GM19239 (cell line): ENCODE measurements around the gene DHX40.
A peak's percentile ranks its signal among the peaks of the same experiment; 100 is the strongest.
"Not testable (repeated sequence)": the region's sequence is repeated elsewhere in the genome, so short reads cannot be mapped to it uniquely, and the experiment has no call there.

ENCODE experiments used
- DNase-seq: peaks from one replicate; pipeline ENCODE4 v3.0.0; 2011; ENCODE audit warnings: low spot score; ENCODE audit not compliant: insufficient read length
- FAIRE-seq: peaks from 2 replicates; lab custom pipeline; 2011; peaks lifted over from hg19 to GRCh38; lab: Jason Lieb, UNC

The DHX40 gene

GRCh38 chr17:59565171-59565958 is at the start of gene DHX40:
Gene DHX40 (plus strand): TSS chr17:59565610. CDS start chr17:59565672, 62 bp downstream.
- DNase-seq (peak; percentile 81), FAIRE-seq (peak; percentile 94)

GRCh38 chr17:59516451-59516850 is 49.0 kb upstream of the DHX40 start:
- DNase-seq (no peak), FAIRE-seq (no peak)

- no peak for FAIRE-seq
Observed at GRCh38 chr17:59519132-59519531, 46.3 kb upstream of the DHX40 start.

GRCh38 chr17:59520251-59520650 is 45.2 kb upstream of the DHX40 start:
- no peak for DNase-seq
- no peak for FAIRE-seq

More at GRCh38 chr17:59519132-59519531, 46.3 kb upstream of the DHX40 start:
- no peak for DNase-seq

GRCh38 chr17:59521465-59522126 is 43.8 kb upstream of the DHX40 start:
- DNase-seq (peak; percentile 56), FAIRE-seq (peak; percentile 91)

- DNase-seq, FAIRE-seq: not testable (repeated sequence)
Observed at GRCh38 chr17:59524930-59525329, 40.5 kb upstream of the DHX40 start.

GRCh38 chr17:59525668-59526067 is 39.7 kb upstream of the DHX40 start:
- FAIRE-seq (no peak), DNase-seq (no peak)

GRCh38 chr17:59526451-59526850 is 39.0 kb upstream of the DHX40 start:
- FAIRE-seq: no peak
- DNase-seq: no peak

- FAIRE-seq (no peak), DNase-seq (no peak)
Observed at GRCh38 chr17:59527325-59527917, 38.0 kb upstream of the DHX40 start.

- DNase-seq: no peak
- no peak for FAIRE-seq
Observed at GRCh38 chr17:59527931-59528330, 37.5 kb upstream of the DHX40 start.

- DNase-seq: no peak
- FAIRE-seq: no peak
Observed at GRCh38 chr17:59530531-59530930, 34.9 kb upstream of the DHX40 start.

GRCh38 chr17:59533694-59534093 is 31.7 kb upstream of the DHX40 start:
- FAIRE-seq (no peak), DNase-seq (no peak)

GRCh38 chr17:59534583-59534982 is 30.8 kb upstream of the DHX40 start:
- FAIRE-seq (no peak), DNase-seq (no peak)

GRCh38 chr17:59538195-59538909 is 27.1 kb upstream of the DHX40 start:
- no peak for FAIRE-seq
- DNase-seq: no peak

- no peak for FAIRE-seq
- no peak for DNase-seq
Observed at GRCh38 chr17:59542960-59543635, 22.3 kb upstream of the DHX40 start.

- FAIRE-seq (no peak), DNase-seq (no peak)
Observed at GRCh38 chr17:59545942-59546341, 19.5 kb upstream of the DHX40 start.

- FAIRE-seq (no peak), DNase-seq (no peak)
Observed at GRCh38 chr17:59547131-59547915, 18.1 kb upstream of the DHX40 start.

GRCh38 chr17:59548985-59549384 is 16.4 kb upstream of the DHX40 start:
- FAIRE-seq, DNase-seq: not testable (repeated sequence)

- FAIRE-seq (no peak), DNase-seq (no peak)
Observed at GRCh38 chr17:59550703-59551102, 14.7 kb upstream of the DHX40 start.
